Uterus (tissue), 4 donors: ENCODE data around the gene GARNL3. TPM values are rescaled to one million over a fixed set of nuclear protein-coding genes. Genes with fewer than 3 reads are reported as not detected.

Experiments
- DNase-seq, 2 donors: peaks; one replicate each; pipeline ENCODE4 v3.0.0-alpha.2; 2019 to 2020
- H3K27ac ChIP-seq, 2 donors: fragments of 200-600 bp; sonication (generic); 1 replicate in 1 of 2; 2 replicates in 1 of 2; pipeline ENCODE4 v1.5.1; 2016 to 2018
- H3K27me3 ChIP-seq, 2 donors: fragments of 200-600 bp; sonication (generic); one replicate each; pipeline ENCODE4 v1.5.1; 2018 to 2019; ENCODE audit warnings: control low read depth in 1 of 2
- H3K36me3 ChIP-seq, 2 donors: fragments of 200-600 bp; sonication (generic); one replicate each; pipeline ENCODE4 v1.5.1; 2019; ENCODE audit warnings: control low read depth in 1 of 2
- H3K4me1 ChIP-seq, 2 donors: fragments of 200-600 bp; sonication (generic); one replicate each; pipeline ENCODE4 v1.5.1; 2018 to 2019; ENCODE audit warnings: control low read depth in 1 of 2
- H3K4me3 ChIP-seq, 2 donors: fragments of 200-600 bp; sonication (generic); 1 replicate in 1 of 2; 2 replicates in 1 of 2; pipeline ENCODE4 v1.5.1; 2018 to 2019; ENCODE audit warnings: mild to moderate bottlenecking in 1 of 2
- H3K9me3 ChIP-seq, 2 donors: fragments of 200-600 bp; sonication (generic); one replicate each; pipeline ENCODE4 v1.5.1; 2019; ENCODE audit warnings: control low read depth in 1 of 2
- CTCF ChIP-seq, 4 experiments: fragments of 200-600 bp in 2 of 4; fragments of 450-650 bp in 2 of 4; sonication (generic) in 2 of 4; IDR thresholded peaks; one replicate each; pipeline ENCODE4 v1.5.1; 2016 to 2019; ENCODE audit warnings: antibody characterized with exemption in 4 of 4, mild to moderate bottlenecking in 2 of 4, moderate library complexity in 1 of 4
- POLR2A ChIP-seq, 2 donors: fragments of 450-650 bp; IDR thresholded peaks; one replicate each; pipeline ENCODE4 v1.6.1; 2016; ENCODE audit warnings: antibody characterized with exemption in 2 of 2, mild to moderate bottlenecking in 1 of 2, moderate library complexity in 1 of 2
- intact Hi-C: fragments of 100-400 bp; cut with DNase I; formaldehyde crosslinking; loops from one replicate; pipeline ENCODE4 v1.15.1; 2023; ENCODE audit warnings: low total_unique reads
- total RNA-seq, 4 donors: library from RNA; depleted of rRNA in 3 of 4; stranded (reverse); fragments of >200 nt in 3 of 4; gene quantifications; one replicate each; pipeline versions ENCODE4 v1.1.0 to v1.2.4, GENCODE V29; 2014 to 2023
- donor health status: DM: yes; HTN: yes; CAD: no.

GARNL3 gene
- total RNA-seq, 4 donors from 2014 or later: 9.7 to 79.7 (median 72.0) TPM

- Histone ChIP-seq H3K27me3 (no peaks in the 10 kb centered on the region), H3K4me1 (peaks cover 0 to 4% of the 10 kb centered on the region in 2 donors), H3K36me3 (no peaks in the 10 kb centered on the region), H3K27ac (peak overlapping the region; percentile 63 to 67), H3K4me3 (no peak overlapping the region), H3K9me3 (no peaks in the 10 kb centered on the region)
- intact Hi-C loops: no loop called here
- TF ChIP-seq CTCF (IDR thresholded peaks at IDR 0.05) (no peak), POLR2A (IDR thresholded peaks at IDR 0.05) (no peak)
- DNase-seq: peak; percentile 48 to 66
Measured at GRCh38 chr9:127318651-127319167, 54.1 kb downstream of the GARNL3 start.

GRCh38 chr9:127319366-127320114 lies 55.0 kb downstream of the GARNL3 start:
- Histone ChIP-seq H3K4me3 (no peak overlapping the region), H3K4me1 (peaks cover 0 to 4% of the 10 kb centered on the region in 2 donors), H3K27me3 (no peaks in the 10 kb centered on the region), H3K9me3 (no peaks in the 10 kb centered on the region), H3K27ac (peak overlapping the region; percentile 63 to 67), H3K36me3 (no peaks in the 10 kb centered on the region)
- intact Hi-C loops: no loop called here
- DNase-seq: no peak
- TF ChIP-seq POLR2A (IDR thresholded peaks at IDR 0.05): no peak
- no peak for TF ChIP-seq CTCF (IDR thresholded peaks at IDR 0.05)

GRCh38 chr9:127320115-127320378 lies 55.5 kb downstream of the GARNL3 start:
- Histone ChIP-seq H3K4me3 (no peak overlapping the region), H3K36me3 (no peaks in the 10 kb centered on the region), H3K27me3 (no peaks in the 10 kb centered on the region), H3K9me3 (no peaks in the 10 kb centered on the region), H3K27ac (peak overlapping the region in 1 of 2 donors; percentile 67), H3K4me1 (peaks cover 0 to 4% of the 10 kb centered on the region in 2 donors)
- no peak for DNase-seq
- TF ChIP-seq POLR2A (IDR thresholded peaks at IDR 0.05): no peak
- no peak for TF ChIP-seq CTCF (IDR thresholded peaks at IDR 0.05)
- intact Hi-C loops: no loop called here

- TF ChIP-seq CTCF (IDR thresholded peaks at IDR 0.05) (no peak), POLR2A (IDR thresholded peaks at IDR 0.05) (no peak)
- DNase-seq: no peak
- no peaks in the 10 kb centered on the region for H3K36me3 ChIP-seq
- H3K4me3 ChIP-seq: no peak overlapping the region
- intact Hi-C loops: no loop called here
- no peaks in the 10 kb centered on the region for H3K27me3 ChIP-seq
- no peak overlapping the region for H3K27ac ChIP-seq
- peaks cover 0 to 4% of the 10 kb centered on the region in 2 donors for H3K4me1 ChIP-seq
- no peaks in the 10 kb centered on the region for H3K9me3 ChIP-seq
Measured at GRCh38 chr9:127323393-127323792, 58.8 kb downstream of the GARNL3 start.

- DNase-seq: no peak
- H3K36me3 ChIP-seq: no peaks in the 10 kb centered on the region
- H3K4me3 ChIP-seq: no peak overlapping the region
- H3K9me3 ChIP-seq: no peaks in the 10 kb centered on the region
- no peak for TF ChIP-seq CTCF (IDR thresholded peaks at IDR 0.05)
- TF ChIP-seq POLR2A (IDR thresholded peaks at IDR 0.05): no peak
- intact Hi-C loops: no loop called here
- H3K27me3 ChIP-seq: no peaks in the 10 kb centered on the region
- no peaks in the 10 kb centered on the region for H3K4me1 ChIP-seq
- no peak overlapping the region for H3K27ac ChIP-seq
Measured at GRCh38 chr9:127330501-127330900, 65.9 kb downstream of the GARNL3 start.
